Measurements from ENCODE around the gene SCN9A.

DNA sequence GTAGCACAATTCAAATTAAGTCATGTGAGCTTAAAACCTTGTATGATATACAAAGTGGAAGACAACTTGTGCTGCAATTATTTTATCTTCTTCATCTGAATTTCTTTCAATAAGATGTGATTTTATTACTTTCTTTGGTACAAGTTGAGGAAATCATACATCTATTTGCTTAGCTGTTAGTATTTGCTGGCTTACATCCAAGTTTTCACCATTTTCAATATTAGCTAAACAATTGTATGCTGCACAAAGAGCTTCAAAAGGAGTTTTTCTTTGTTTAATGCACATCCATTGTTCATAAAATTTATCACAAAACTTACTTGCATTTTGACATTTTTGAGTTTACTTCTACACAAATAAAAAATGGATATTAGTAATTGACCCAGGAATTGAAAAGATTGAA, 40.9 kb downstream of the SCN9A start:
- TF ChIP-seq, protein P1, sequence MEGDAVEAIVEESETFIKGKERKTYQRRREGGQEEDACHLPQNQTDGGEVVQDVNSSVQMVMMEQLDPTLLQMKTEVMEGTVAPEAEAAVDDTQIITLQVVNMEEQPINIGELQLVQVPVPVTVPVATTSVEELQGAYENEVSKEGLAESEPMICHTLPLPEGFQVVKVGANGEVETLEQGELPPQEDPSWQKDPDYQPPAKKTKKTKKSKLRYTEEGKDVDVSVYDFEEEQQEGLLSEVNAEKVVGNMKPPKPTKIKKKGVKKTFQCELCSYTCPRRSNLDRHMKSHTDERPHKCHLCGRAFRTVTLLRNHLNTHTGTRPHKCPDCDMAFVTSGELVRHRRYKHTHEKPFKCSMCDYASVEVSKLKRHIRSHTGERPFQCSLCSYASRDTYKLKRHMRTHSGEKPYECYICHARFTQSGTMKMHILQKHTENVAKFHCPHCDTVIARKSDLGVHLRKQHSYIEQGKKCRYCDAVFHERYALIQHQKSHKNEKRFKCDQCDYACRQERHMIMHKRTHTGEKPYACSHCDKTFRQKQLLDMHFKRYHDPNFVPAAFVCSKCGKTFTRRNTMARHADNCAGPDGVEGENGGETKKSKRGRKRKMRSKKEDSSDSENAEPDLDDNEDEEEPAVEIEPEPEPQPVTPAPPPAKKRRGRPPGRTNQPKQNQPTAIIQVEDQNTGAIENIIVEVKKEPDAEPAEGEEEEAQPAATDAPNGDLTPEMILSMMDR (IDR thresholded peaks at IDR 0.05) = no peak
- TF ChIP-seq POLR2A (IDR thresholded peaks at IDR 0.05) (no peak), POLR2AphosphoS5 (IDR thresholded peaks at IDR 0.05) (no peak)
